Measurements from ENCODE around the gene BRD3.
A peak's percentile ranks its signal among the peaks of the same experiment; 100 is the strongest.

Gene BRD3

GRCh38 chr9:134028076-134028475 lies 39.8 kb downstream of the BRD3 start:
- H3K36me3 Mint-ChIP-seq: peaks cover under 1% of the 10 kb centered on the region
- H3K9me3 Mint-ChIP-seq (ENCODE audit: low read depth): no peaks in the 10 kb centered on the region
- peak overlapping the region; percentile 19 for H3K4me3 Mint-ChIP-seq
- no peak overlapping the region for H3K27ac Mint-ChIP-seq
- H3K4me1 Mint-ChIP-seq (ENCODE audit: low read depth): peaks cover 7% of the 10 kb centered on the region
- H3K27me3 Mint-ChIP-seq: no peaks in the 10 kb centered on the region

GRCh38 chr9:134027561-134027960 lies 40.3 kb downstream of the BRD3 start:
- H3K4me1 Mint-ChIP-seq (ENCODE audit: low read depth): peaks cover 7% of the 10 kb centered on the region
- no peak overlapping the region for H3K27ac Mint-ChIP-seq
- H3K27me3 Mint-ChIP-seq: no peaks in the 10 kb centered on the region
- H3K36me3 Mint-ChIP-seq: no peaks in the 10 kb centered on the region
- no peaks in the 10 kb centered on the region for H3K9me3 Mint-ChIP-seq (ENCODE audit: low read depth)
- H3K4me3 Mint-ChIP-seq: peak overlapping the region; percentile 79

- H3K4me1 Mint-ChIP-seq (ENCODE audit: low read depth): peaks cover 7% of the 10 kb centered on the region
- peak overlapping the region; percentile 79 for H3K4me3 Mint-ChIP-seq
- no peaks in the 10 kb centered on the region for H3K9me3 Mint-ChIP-seq (ENCODE audit: low read depth)
- no peak overlapping the region for H3K27ac Mint-ChIP-seq
- no peaks in the 10 kb centered on the region for H3K36me3 Mint-ChIP-seq
- H3K27me3 Mint-ChIP-seq: no peaks in the 10 kb centered on the region
Measured at GRCh38 chr9:134026981-134027380, 40.8 kb downstream of the BRD3 start.

- no peaks in the 10 kb centered on the region for H3K9me3 Mint-ChIP-seq (ENCODE audit: low read depth)
- no peak overlapping the region for H3K27ac Mint-ChIP-seq
- peak overlapping the region; percentile 79 for H3K4me3 Mint-ChIP-seq
- H3K36me3 Mint-ChIP-seq: no peaks in the 10 kb centered on the region
- H3K27me3 Mint-ChIP-seq: no peaks in the 10 kb centered on the region
- H3K4me1 Mint-ChIP-seq (ENCODE audit: low read depth): peaks cover 7% of the 10 kb centered on the region
Measured at GRCh38 chr9:134026581-134026980, 41.2 kb downstream of the BRD3 start.

- Mint-ChIP-seq H3K27ac (no peak overlapping the region), H3K27me3 (no peaks in the 10 kb centered on the region), H3K4me1 (ENCODE audit: low read depth) (peaks cover 7% of the 10 kb centered on the region), H3K36me3 (no peaks in the 10 kb centered on the region), H3K9me3 (ENCODE audit: low read depth) (no peaks in the 10 kb centered on the region), H3K4me3 (peak overlapping the region; percentile 79)
Measured at GRCh38 chr9:134025606-134026541, 42.0 kb downstream of the BRD3 start.

GRCh38 chr9:134024828-134025605 lies 42.8 kb downstream of the BRD3 start, which contains the start of gene BRD3OS:
Gene BRD3OS (plus strand): TSS chr9:134025481. CDS start chr9:134026748, 1,267 bp downstream.
- H3K4me3 Mint-ChIP-seq: peak within 1 kb of the TSS; percentile 79
- H3K27ac Mint-ChIP-seq: no peak within 1 kb of the TSS
- H3K36me3 Mint-ChIP-seq: no peaks in the 10 kb centered on the region
- H3K9me3 Mint-ChIP-seq (ENCODE audit: low read depth): no peaks in the 10 kb centered on the region
- H3K4me1 Mint-ChIP-seq (ENCODE audit: low read depth): peaks cover 7% of the 10 kb centered on the region
- no peaks in the 10 kb centered on the region for H3K27me3 Mint-ChIP-seq

- Mint-ChIP-seq H3K4me3 (peak overlapping the region; percentile 60), H3K27ac (no peak overlapping the region), H3K36me3 (no peaks in the 10 kb centered on the region), H3K9me3 (ENCODE audit: low read depth) (no peaks in the 10 kb centered on the region), H3K27me3 (no peaks in the 10 kb centered on the region), H3K4me1 (ENCODE audit: low read depth) (peaks cover 7% of the 10 kb centered on the region)
Measured at GRCh38 chr9:134024214-134024792, 43.5 kb downstream of the BRD3 start.

- Mint-ChIP-seq H3K36me3 (no peaks in the 10 kb centered on the region), H3K27ac (no peak overlapping the region), H3K9me3 (ENCODE audit: low read depth) (no peaks in the 10 kb centered on the region), H3K27me3 (no peaks in the 10 kb centered on the region), H3K4me3 (no peak overlapping the region), H3K4me1 (ENCODE audit: low read depth) (no peaks in the 10 kb centered on the region)
Measured at GRCh38 chr9:134014946-134015345, 52.9 kb downstream of the BRD3 start.

- no peak overlapping the region for H3K27ac Mint-ChIP-seq
- H3K4me1 Mint-ChIP-seq (ENCODE audit: low read depth): no peaks in the 10 kb centered on the region
- H3K9me3 Mint-ChIP-seq (ENCODE audit: low read depth): no peaks in the 10 kb centered on the region
- H3K27me3 Mint-ChIP-seq: peaks cover 7% of the 10 kb centered on the region
- no peak overlapping the region for H3K4me3 Mint-ChIP-seq
- H3K36me3 Mint-ChIP-seq: no peaks in the 10 kb centered on the region
Measured at GRCh38 chr9:134011401-134011800, 56.4 kb downstream of the BRD3 start.

GRCh38 chr9:134010310-134011173 lies 57.3 kb downstream of the BRD3 start:
- H3K36me3 Mint-ChIP-seq: no peaks in the 10 kb centered on the region
- no peaks in the 10 kb centered on the region for H3K9me3 Mint-ChIP-seq (ENCODE audit: low read depth)
- H3K4me1 Mint-ChIP-seq (ENCODE audit: low read depth): no peaks in the 10 kb centered on the region
- peaks cover 7% of the 10 kb centered on the region for H3K27me3 Mint-ChIP-seq
- H3K4me3 Mint-ChIP-seq: no peak overlapping the region
- H3K27ac Mint-ChIP-seq: no peak overlapping the region

GRCh38 chr9:134007571-134007970 lies 60.3 kb downstream of the BRD3 start:
- H3K27me3 Mint-ChIP-seq: peaks cover 7% of the 10 kb centered on the region
- no peak overlapping the region for H3K4me3 Mint-ChIP-seq
- H3K4me1 Mint-ChIP-seq (ENCODE audit: low read depth): no peaks in the 10 kb centered on the region
- no peaks in the 10 kb centered on the region for H3K36me3 Mint-ChIP-seq
- H3K27ac Mint-ChIP-seq: no peak overlapping the region
- no peaks in the 10 kb centered on the region for H3K9me3 Mint-ChIP-seq (ENCODE audit: low read depth)

GRCh38 chr9:134007150-134007549 lies 60.7 kb downstream of the BRD3 start:
- Mint-ChIP-seq H3K4me3 (no peak overlapping the region), H3K4me1 (ENCODE audit: low read depth) (no peaks in the 10 kb centered on the region), H3K27me3 (peaks cover 7% of the 10 kb centered on the region), H3K36me3 (no peaks in the 10 kb centered on the region), H3K9me3 (ENCODE audit: low read depth) (no peaks in the 10 kb centered on the region), H3K27ac (no peak overlapping the region)

GRCh38 chr9:134005381-134005780 lies 62.4 kb downstream of the BRD3 start:
- H3K27ac Mint-ChIP-seq: no peak overlapping the region
- no peaks in the 10 kb centered on the region for H3K4me1 Mint-ChIP-seq (ENCODE audit: low read depth)
- no peaks in the 10 kb centered on the region for H3K9me3 Mint-ChIP-seq (ENCODE audit: low read depth)
- no peak overlapping the region for H3K4me3 Mint-ChIP-seq
- peaks cover 7% of the 10 kb centered on the region for H3K27me3 Mint-ChIP-seq
- H3K36me3 Mint-ChIP-seq: no peaks in the 10 kb centered on the region

- Mint-ChIP-seq H3K27me3 (peaks cover 7% of the 10 kb centered on the region), H3K27ac (no peak overlapping the region), H3K36me3 (no peaks in the 10 kb centered on the region), H3K4me3 (no peak overlapping the region), H3K9me3 (ENCODE audit: low read depth) (no peaks in the 10 kb centered on the region), H3K4me1 (ENCODE audit: low read depth) (no peaks in the 10 kb centered on the region)
Measured at GRCh38 chr9:134004881-134005280, 62.9 kb downstream of the BRD3 start.
